SK-N-SH (cell line): ENCODE data around the gene PIGX.

ENCODE experiments used
- CTCF ChIP-seq: fragments of 200-600 bp; sonication (generic); IDR thresholded peaks from 2 replicates; pipeline ENCODE4 v1.6.1; 2017; ENCODE audit warnings: antibody characterized with exemption, mild to moderate bottlenecking, moderate library complexity
- MXI1 ChIP-seq: IDR thresholded peaks from 2 replicates; pipeline ENCODE4 v1.6.1; 2012; ENCODE audit warnings: mild to moderate bottlenecking, low read depth, low read length, improper control_type of control experiment
- REST ChIP-seq: IDR thresholded peaks from 2 replicates; pipeline ENCODE4 v1.6.1; 2012; ENCODE audit warnings: mild to moderate bottlenecking, low read depth, low read length, moderate library complexity
- TF ChIP-seq, protein P1 (sequence below): IDR thresholded peaks from 2 replicates; pipeline ENCODE4 v1.4.0; 2012; ENCODE audit warnings: low read depth, borderline replicate concordance
- TF ChIP-seq, protein P2 (sequence below): IDR thresholded peaks from 2 replicates; pipeline ENCODE4 v1.4.0; 2012; ENCODE audit warnings: low read depth

DNA sequence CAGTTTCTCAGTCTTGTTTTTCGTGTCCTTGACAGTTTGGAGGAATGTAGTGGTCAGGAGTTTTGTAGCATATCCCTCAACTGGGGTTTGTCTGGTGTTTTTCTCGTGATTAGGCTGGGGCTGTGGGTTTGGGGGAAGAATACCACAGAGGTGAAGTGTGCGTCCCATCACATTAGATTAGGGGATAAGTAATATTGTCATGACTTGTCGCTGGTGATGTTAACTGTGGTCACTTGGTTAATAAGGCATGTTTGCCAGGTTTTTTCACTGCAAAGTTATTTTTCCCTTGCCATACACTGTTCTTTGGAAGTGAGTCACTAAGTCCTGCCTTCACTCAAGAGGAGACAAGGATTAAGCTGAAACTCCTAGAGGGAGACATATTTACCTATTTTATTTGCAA, 66.6 kb downstream of the PIGX start:
- TF ChIP-seq, protein P1, sequence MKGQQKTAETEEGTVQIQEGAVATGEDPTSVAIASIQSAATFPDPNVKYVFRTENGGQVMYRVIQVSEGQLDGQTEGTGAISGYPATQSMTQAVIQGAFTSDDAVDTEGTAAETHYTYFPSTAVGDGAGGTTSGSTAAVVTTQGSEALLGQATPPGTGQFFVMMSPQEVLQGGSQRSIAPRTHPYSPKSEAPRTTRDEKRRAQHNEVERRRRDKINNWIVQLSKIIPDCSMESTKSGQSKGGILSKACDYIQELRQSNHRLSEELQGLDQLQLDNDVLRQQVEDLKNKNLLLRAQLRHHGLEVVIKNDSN, result no peak
- TF ChIP-seq CTCF, result 0 out of 2 replicates have a peak, but pooled peaks have one; percentile 12
- TF ChIP-seq, protein P2, sequence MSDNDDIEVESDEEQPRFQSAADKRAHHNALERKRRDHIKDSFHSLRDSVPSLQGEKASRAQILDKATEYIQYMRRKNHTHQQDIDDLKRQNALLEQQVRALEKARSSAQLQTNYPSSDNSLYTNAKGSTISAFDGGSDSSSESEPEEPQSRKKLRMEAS, result peak; percentile 72; the same call in 1 of the 2 replicates
- TF ChIP-seq MXI1, result no peak
- no peak for TF ChIP-seq REST
